Testis (tissue), 3 donors: ENCODE data around the gene COL6A3. TPM values are rescaled to one million over a fixed set of nuclear protein-coding genes. Genes with fewer than 3 reads are reported as not detected.
"Not testable (repeated sequence)": the region's sequence is repeated elsewhere in the genome, so short reads cannot be mapped to it uniquely, and the experiment has no call there.

Source experiments
- DNase-seq: peaks from one replicate; pipeline ENCODE4 v3.0.0-alpha.2; 2019
- H3K27ac ChIP-seq, 2 donors: fragments of 200-600 bp; sonication (generic); one replicate each; pipeline ENCODE4 v1.5.1; 2019
- H3K27me3 ChIP-seq: fragments of 200-600 bp; sonication (generic); one replicate; pipeline ENCODE4 v1.5.1; 2019
- H3K36me3 ChIP-seq: fragments of 200-600 bp; sonication (generic); one replicate; pipeline ENCODE4 v1.5.1; 2017; ENCODE audit warnings: low read depth; ENCODE audit errors: missing control alignments
- H3K4me1 ChIP-seq: fragments of 200-600 bp; sonication (generic); one replicate; pipeline ENCODE4 v1.5.1; 2019
- H3K4me3 ChIP-seq, 2 donors: fragments of 200-600 bp; sonication (generic); one replicate each; pipeline ENCODE4 v1.5.1; 2017 to 2019
- H3K9me3 ChIP-seq: fragments of 200-600 bp; sonication (generic); one replicate; pipeline ENCODE4 v1.5.1; 2017
- CTCF ChIP-seq, 3 experiments: fragments of 450-650 bp in 2 of 3; fragments of 200-600 bp in 1 of 3; sonication (generic) in 1 of 3; IDR thresholded peaks; one replicate each; pipeline ENCODE4 v1.5.1; 2016 to 2019; ENCODE audit warnings: antibody characterized with exemption in 3 of 3, mild to moderate bottlenecking in 2 of 3, moderate library complexity in 1 of 3
- POLR2A ChIP-seq: fragments of 450-650 bp; IDR thresholded peaks from one replicate; pipeline ENCODE4 v1.6.1; 2017; ENCODE audit warnings: antibody characterized with exemption, mild to moderate bottlenecking, moderate library complexity
- WGBS, 2 donors: methylation state at CpG; one replicate each; pipeline ENCODE4 v1.1.5; 2018; 5-methylcytosine and 5-hydroxymethylcytosine counted together
- intact Hi-C: fragments of 100-400 bp; cut with DNase I; formaldehyde crosslinking; loops from one replicate; pipeline ENCODE4 v1.15.1; 2023; ENCODE audit warnings: low total_unique reads
- polyA plus RNA-seq: library from polyadenylated mRNA; stranded (reverse); fragments of 350-450 nt; fragmentation: Illumina TruSeq; extraction: RNeasy Lipid Tissue Mini Kit (QIAGEN cat#74804); gene quantifications from one replicate; pipeline ENCODE4 v1.2.3, GENCODE V29; 2014; ENCODE audit warnings: low read depth, low replicate concordance; ENCODE audit not compliant: insufficient read depth
- total RNA-seq, 2 donors: library from RNA; depleted of rRNA; stranded (reverse); fragments of >200 nt; gene quantifications; one replicate each; pipeline ENCODE4 v1.2.3, GENCODE V29; 2016

COL6A3 gene
- total and polyA plus RNA-seq, 3 donors from 2014 or later = 35.1 to 93.1 (median 74.1) TPM

- no peak for DNase-seq
- TF ChIP-seq POLR2A = no peak
- no peak for TF ChIP-seq CTCF (IDR thresholded peaks at IDR 0.05)
- Histone ChIP-seq H3K4me1 (peaks cover 2% of the 10 kb centered on the region), H3K4me3 (peak overlapping the region; percentile 52 to 54), H3K27ac (peak overlapping the region; percentile 90 to 93), H3K27me3 (no peaks in the 10 kb centered on the region), H3K9me3 (no peaks in the 10 kb centered on the region), H3K36me3 (no peaks in the 10 kb centered on the region)
- intact Hi-C loops = loop anchor here (10.0 kb wide), 2 partner anchors 118 to 258 kb away; no protein-coding TSS in a partner anchor
- WGBS, 2 donors = 42 to 54% methylated on average over 7 of the region's 7 CpGs
Measured at GRCh38 chr2:237412646-237412987, 1.3 kb downstream of the COL6A3 start.

DNA sequence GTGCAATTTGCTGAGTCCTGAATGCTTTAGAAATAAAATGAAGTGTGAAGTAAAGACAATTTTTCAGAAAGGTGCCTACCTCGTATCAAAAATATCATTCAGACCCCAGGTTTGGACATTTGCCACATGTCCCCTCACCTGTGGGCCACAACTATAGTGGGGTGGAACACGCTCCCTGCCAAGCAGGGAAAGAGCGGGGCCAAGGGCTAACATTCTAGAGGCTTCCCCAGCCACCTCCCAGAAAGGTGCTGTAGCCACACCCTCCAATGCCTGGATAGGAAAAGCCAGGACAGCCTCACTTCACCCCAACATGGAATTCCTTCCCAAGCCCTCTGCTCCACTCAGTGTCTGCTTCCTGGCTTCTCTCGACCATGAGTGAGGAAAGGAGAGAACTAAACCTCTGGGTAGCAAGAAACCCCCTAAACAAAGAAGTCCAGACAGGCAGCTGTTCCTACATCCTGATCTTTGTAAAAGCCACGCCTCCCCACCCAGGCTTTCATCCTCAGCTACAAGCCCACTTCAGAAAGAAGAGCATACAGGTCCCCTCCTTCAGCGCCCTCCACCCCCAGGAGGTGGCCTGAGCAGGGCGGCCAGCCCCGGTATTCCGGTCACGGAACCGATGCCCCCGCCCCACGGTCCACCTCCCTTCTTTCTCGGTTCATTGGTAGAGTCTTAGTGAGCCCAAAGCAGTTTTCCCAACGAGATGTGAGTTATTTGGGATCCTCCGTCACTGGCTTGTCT, 2.1 kb downstream of the COL6A3 start:
- no peak for TF ChIP-seq CTCF (IDR thresholded peaks at IDR 0.05)
- TF ChIP-seq POLR2A = no peak
- Histone ChIP-seq H3K4me3 (peak overlapping the region; percentile 52 to 54), H3K27me3 (no peaks in the 10 kb centered on the region), H3K9me3 (no peaks in the 10 kb centered on the region), H3K27ac (peak overlapping the region; percentile 90 to 93), H3K36me3 (no peaks in the 10 kb centered on the region), H3K4me1 (peaks cover 4% of the 10 kb centered on the region)
- 59 to 72% methylated on average over 8 to 16 of the region's 16 CpGs for WGBS, 2 donors
- intact Hi-C loops = loop anchor here (10.0 kb wide), 2 partner anchors 117 to 257 kb away; no protein-coding TSS in a partner anchor
- DNase-seq = peak; percentile 56

- H3K4me3 ChIP-seq = peak overlapping the region; percentile 52 to 54
- no peaks in the 10 kb centered on the region for H3K9me3 ChIP-seq
- peak overlapping the region; percentile 90 to 93 for H3K27ac ChIP-seq
- H3K27me3 ChIP-seq = no peaks in the 10 kb centered on the region
- no peak for DNase-seq
- TF ChIP-seq CTCF (IDR thresholded peaks at IDR 0.05) (no peak), POLR2A (no peak)
- intact Hi-C loops = loop anchor here (10.0 kb wide), 2 partner anchors 116 to 256 kb away; no protein-coding TSS in a partner anchor
- H3K36me3 ChIP-seq = no peaks in the 10 kb centered on the region
- H3K4me1 ChIP-seq = peaks cover 4% of the 10 kb centered on the region
- WGBS, 2 donors = 63% methylated on average over 12 of the region's 12 CpGs
Measured at GRCh38 chr2:237411092-237411601, 2.8 kb downstream of the COL6A3 start.

DNA sequence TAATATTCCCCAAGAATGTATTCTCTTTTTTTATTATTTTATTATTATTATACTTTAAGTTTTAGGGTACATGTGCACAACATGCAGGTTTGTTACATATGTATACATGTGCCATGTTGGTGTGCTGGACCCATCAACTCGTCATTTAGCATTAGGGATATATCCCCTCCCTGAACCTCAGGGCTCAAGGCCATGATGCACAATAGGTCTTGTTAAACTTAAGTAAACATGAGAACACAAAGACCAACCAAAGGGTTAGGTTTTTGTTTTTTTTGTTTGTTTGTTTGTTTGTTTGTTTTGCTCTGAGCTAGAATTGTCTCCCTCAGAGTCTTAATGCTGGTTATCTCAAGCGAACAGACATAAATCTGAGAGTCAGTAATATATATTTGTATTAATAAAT, 4.7 kb downstream of the COL6A3 start:
- DNase-seq, H3K4me1 ChIP-seq, H3K27me3 ChIP-seq, H3K9me3 ChIP-seq, H3K4me3 ChIP-seq, H3K36me3 ChIP-seq, intact Hi-C loops: not testable (repeated sequence)
- WGBS, 2 donors = 88 to 89% methylated on average over 2 of the region's 2 CpGs
- peak overlapping the region in 1 of 2 donors; percentile 93 for H3K27ac ChIP-seq

DNA sequence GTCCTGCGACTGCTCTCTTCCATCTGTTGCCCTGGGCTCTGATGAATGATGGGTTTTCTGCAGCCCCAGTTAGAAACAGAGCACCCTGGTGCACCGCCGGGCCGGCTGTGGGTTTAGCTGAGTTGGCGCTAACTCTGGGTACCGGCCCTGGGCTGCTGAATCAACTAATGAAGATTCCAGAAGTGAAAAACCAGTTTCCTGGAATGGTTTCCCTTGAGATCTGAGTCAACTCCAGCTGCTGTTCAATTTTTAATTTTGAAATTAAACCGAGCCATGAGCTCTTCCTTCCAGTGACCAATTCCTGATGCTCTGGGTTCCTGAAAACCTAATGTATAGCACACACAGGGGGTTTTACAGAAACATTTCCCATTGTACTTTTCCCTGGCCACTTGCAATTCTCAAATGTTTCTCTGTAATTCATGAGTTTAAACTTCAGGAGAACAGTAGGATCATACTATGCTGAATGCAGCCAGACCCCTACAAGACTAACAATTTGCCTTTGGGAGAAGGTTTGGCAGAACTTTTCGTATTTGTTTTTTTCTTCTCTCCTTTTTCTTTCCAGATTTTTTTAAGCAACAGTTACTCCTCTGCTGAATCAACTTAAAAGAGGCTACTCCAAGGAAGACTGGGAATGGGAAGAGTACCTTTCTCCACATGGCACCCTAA, 5.5 kb downstream of the COL6A3 start:
- Histone ChIP-seq H3K27me3 (no peaks in the 10 kb centered on the region), H3K4me3 (no peak overlapping the region), H3K4me1 (peaks cover 11% of the 10 kb centered on the region), H3K36me3 (no peaks in the 10 kb centered on the region), H3K9me3 (no peaks in the 10 kb centered on the region), H3K27ac (peak overlapping the region in 1 of 2 donors; percentile 93)
- TF ChIP-seq CTCF (IDR thresholded peaks at IDR 0.05) (no peak), POLR2A (no peak)
- DNase-seq = peak; percentile 27
- 60 to 71% methylated on average over 8 of the region's 8 CpGs for WGBS, 2 donors
- intact Hi-C loops = no loop called here
